ENCODE results near the gene BGN.

BGN gene

DNA sequence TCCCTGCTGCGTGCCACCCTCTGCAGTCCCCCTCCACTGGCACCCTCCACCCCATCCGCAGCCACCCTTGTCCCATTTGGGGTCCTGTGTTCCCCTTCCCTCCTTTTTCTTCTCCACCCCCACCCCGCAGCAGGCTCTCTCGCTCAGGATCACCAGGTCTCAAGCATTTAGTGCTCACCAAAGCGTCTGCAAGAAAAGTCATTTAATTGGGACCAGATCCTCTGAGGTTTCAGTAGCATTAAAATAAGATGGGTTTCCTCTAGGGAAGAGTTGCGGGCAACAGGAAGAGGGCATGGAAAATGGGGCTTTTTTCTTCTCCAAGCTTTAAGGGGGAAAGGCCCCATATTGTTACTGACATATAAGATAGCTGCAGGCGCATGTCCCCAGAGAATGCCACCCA lies 19.5 kb upstream of the BGN start:
- no peak overlapping the region for H3K4me3 ChIP-seq (ENCODE audit: low read depth in 1 of 2, low read length in 2 of 2)
- H3K27ac ChIP-seq (ENCODE audit: low read depth, low read length), result no peak overlapping the region
- H3K9me3 ChIP-seq (ENCODE audit: low read length), result no peaks in the 10 kb centered on the region
- peaks cover 0 to 25% of the 10 kb centered on the region in 2 donors for H3K27me3 ChIP-seq (ENCODE audit: control insufficient read depth in 1 of 2, insufficient read depth in 2 of 2, low read length in 2 of 2)
- H3K9ac ChIP-seq (ENCODE audit: low read length), result no peak overlapping the region
- no peaks in the 10 kb centered on the region for H3K4me1 ChIP-seq (ENCODE audit: insufficient read depth, low read length)
- no peaks in the 10 kb centered on the region for H3K36me3 ChIP-seq (ENCODE audit: insufficient read depth, low read length)

DNA sequence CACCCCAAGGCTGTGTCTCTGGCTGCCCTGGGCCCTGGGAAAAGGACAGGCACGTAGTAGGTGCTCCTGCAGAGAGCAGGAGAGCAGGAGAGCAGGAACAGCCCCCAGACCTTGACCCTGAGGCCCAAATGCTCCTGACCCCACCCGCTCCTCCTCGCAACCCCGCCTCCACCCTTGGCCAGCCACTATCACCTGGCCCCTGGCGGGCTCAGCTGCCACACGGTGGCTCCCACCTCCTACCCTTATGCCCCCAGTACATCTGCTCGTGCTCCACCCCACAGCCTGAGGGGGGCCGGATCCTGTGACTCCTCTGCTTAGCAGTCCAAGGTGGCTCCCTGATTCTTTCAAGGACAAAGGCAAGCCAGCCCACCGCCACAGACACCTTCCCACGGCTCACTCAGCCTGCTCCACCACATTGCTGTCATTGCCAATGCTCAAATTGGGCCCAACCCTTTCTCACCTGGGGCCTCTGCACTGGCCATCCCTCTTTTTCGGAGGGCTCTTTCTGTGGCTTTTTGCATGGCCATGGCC lies 19.0 kb upstream of the BGN start:
- peaks cover 0 to 29% of the 10 kb centered on the region in 2 donors for H3K27me3 ChIP-seq (ENCODE audit: control insufficient read depth in 1 of 2, insufficient read depth in 2 of 2, low read length in 2 of 2)
- H3K4me1 ChIP-seq (ENCODE audit: insufficient read depth, low read length), result no peaks in the 10 kb centered on the region
- no peak overlapping the region for H3K27ac ChIP-seq (ENCODE audit: low read depth, low read length)

DNA sequence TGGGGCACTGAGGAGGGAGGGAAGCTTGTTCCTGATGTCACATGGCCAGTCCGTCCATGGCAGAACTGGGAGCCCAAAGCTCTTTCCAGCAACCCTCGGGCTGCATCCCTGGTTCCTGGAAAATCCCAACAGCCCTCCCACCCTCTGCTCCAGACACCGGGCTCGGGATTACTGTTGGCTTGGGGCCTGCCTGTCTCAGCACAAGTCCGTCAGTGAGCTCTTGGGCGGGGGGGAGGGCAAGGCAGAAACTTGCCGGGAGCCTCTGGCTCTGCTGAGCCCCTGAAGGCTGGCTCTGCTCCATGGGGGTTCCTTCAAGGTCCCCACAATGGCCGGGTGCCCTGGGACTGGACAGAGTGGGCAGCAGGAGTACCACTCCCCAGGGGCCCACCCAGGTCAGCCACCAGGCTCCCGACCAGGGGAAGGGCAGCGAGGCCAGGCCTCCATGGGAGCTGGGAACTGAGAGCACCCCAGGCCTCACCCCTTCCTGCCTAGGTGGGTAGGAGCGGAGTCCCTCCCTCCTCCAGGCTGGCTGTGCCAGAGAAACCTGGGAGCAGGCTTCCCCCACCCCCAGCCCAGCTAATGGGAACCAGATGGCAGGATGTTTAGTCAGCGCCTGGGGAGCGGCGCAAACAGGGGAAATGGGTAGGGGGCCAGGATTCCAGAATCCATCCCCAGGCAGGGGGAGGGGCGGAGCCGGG lies 18.0 kb upstream of the BGN start:
- no peak overlapping the region for H3K27ac ChIP-seq (ENCODE audit: low read depth, low read length)
- H3K4me1 ChIP-seq (ENCODE audit: insufficient read depth, low read length), result no peaks in the 10 kb centered on the region
- peaks cover 0 to 30% of the 10 kb centered on the region in 2 donors for H3K27me3 ChIP-seq (ENCODE audit: control insufficient read depth in 1 of 2, insufficient read depth in 2 of 2, low read length in 2 of 2)
- no peaks in the 10 kb centered on the region for H3K9me3 ChIP-seq (ENCODE audit: low read length)
- no peak overlapping the region for H3K4me3 ChIP-seq (ENCODE audit: low read depth in 1 of 2, low read length in 2 of 2)
- no peak overlapping the region for H3K9ac ChIP-seq (ENCODE audit: low read length)
- H3K36me3 ChIP-seq (ENCODE audit: insufficient read depth, low read length), result no peaks in the 10 kb centered on the region

More for the DNA sequence above, 19.0 kb upstream of the BGN start:
- H3K4me3 ChIP-seq (ENCODE audit: low read depth in 1 of 2, low read length in 2 of 2), result no peak overlapping the region
- no peak overlapping the region for H3K9ac ChIP-seq (ENCODE audit: low read length)
- no peaks in the 10 kb centered on the region for H3K9me3 ChIP-seq (ENCODE audit: low read length)
- H3K36me3 ChIP-seq (ENCODE audit: insufficient read depth, low read length), result no peaks in the 10 kb centered on the region

DNA sequence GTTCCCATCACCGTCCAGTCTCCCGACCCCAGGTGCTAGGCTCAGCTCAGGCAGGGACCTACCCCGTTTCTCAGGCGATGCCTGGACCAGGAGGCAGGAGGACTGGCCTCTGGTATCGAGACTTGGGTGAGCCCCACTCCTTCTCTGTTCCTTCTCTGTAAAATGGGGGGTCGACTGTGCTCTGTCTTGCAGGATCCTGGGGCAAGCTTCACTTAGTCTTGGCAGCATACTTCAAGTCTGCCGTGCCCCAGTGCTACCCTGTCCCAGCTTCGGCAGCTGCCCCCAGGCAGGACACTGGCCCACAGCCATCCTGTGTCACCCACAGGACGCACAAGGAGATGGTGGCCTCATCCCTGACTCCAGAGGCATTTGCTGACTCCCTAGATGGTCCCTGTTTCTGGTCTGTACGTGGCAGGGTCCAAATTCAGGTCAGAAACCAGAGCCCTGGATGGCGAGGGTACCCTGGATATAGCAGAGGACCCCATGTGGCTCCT lies 17.4 kb upstream of the BGN start:
- Histone ChIP-seq H3K9ac (ENCODE audit: low read length) (no peak overlapping the region), H3K4me3 (ENCODE audit: low read depth in 1 of 2, low read length in 2 of 2) (no peak overlapping the region), H3K27me3 (ENCODE audit: control insufficient read depth in 1 of 2, insufficient read depth in 2 of 2, low read length in 2 of 2) (peaks cover 0 to 30% of the 10 kb centered on the region in 2 donors), H3K4me1 (ENCODE audit: insufficient read depth, low read length) (no peaks in the 10 kb centered on the region), H3K27ac (ENCODE audit: low read depth, low read length) (no peak overlapping the region), H3K36me3 (ENCODE audit: insufficient read depth, low read length) (no peaks in the 10 kb centered on the region), H3K9me3 (ENCODE audit: low read length) (no peaks in the 10 kb centered on the region)

DNA sequence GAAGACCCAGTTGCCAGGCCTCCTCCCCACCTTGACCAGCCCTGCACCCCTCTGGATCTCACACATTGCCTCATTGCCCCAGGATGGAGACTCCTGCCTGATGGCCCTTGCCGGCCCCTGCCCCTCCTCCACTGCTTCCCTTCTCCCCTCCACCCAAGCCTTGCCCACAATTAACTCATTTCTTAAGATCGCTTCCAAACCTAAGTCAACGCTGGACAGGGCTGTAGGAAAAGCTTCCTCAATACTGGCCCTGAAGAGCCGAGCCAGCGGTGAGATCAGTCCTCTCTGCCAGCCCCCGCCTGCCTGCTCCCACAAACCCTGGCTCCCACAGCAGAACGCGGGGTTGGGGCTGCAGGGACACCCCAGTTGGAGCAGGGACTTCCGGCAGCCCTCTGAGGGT lies 16.9 kb upstream of the BGN start:
- H3K27ac ChIP-seq (ENCODE audit: low read depth, low read length), result no peak overlapping the region
- H3K9me3 ChIP-seq (ENCODE audit: low read length), result no peaks in the 10 kb centered on the region
- no peak overlapping the region for H3K4me3 ChIP-seq (ENCODE audit: low read depth in 1 of 2, low read length in 2 of 2)
- no peaks in the 10 kb centered on the region for H3K36me3 ChIP-seq (ENCODE audit: insufficient read depth, low read length)
- no peak overlapping the region for H3K9ac ChIP-seq (ENCODE audit: low read length)
- peaks cover 0 to 30% of the 10 kb centered on the region in 2 donors for H3K27me3 ChIP-seq (ENCODE audit: control insufficient read depth in 1 of 2, insufficient read depth in 2 of 2, low read length in 2 of 2)
- no peaks in the 10 kb centered on the region for H3K4me1 ChIP-seq (ENCODE audit: insufficient read depth, low read length)

DNA sequence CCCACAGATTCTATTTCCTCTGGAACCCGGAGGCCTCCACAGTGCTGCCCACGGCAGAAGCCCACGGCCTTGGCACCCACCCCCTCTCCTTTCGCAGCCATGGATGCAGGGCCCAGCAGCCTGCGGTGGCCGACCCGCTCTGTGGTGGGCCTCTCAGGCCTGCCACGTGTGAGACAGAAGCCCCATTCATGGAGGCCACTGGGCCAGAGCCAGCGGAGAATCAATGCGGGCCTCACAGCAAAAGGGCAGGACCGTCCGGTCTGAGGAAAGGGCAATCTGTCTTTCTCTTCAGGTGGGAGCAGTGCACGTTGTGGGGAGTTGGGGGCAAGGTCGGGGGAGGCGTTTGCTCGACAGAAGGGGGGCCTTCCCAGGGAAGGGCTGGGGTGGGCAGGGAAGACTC lies 16.0 kb upstream of the BGN start:
- no peaks in the 10 kb centered on the region for H3K9me3 ChIP-seq (ENCODE audit: low read length)
- H3K9ac ChIP-seq (ENCODE audit: low read length), result no peak overlapping the region
- H3K4me1 ChIP-seq (ENCODE audit: insufficient read depth, low read length), result no peaks in the 10 kb centered on the region
- H3K36me3 ChIP-seq (ENCODE audit: insufficient read depth, low read length), result no peaks in the 10 kb centered on the region
- H3K4me3 ChIP-seq (ENCODE audit: low read depth in 1 of 2, low read length in 2 of 2), result no peak overlapping the region
- H3K27ac ChIP-seq (ENCODE audit: low read depth, low read length), result no peak overlapping the region
- peaks cover 0 to 28% of the 10 kb centered on the region in 2 donors for H3K27me3 ChIP-seq (ENCODE audit: control insufficient read depth in 1 of 2, insufficient read depth in 2 of 2, low read length in 2 of 2)

DNA sequence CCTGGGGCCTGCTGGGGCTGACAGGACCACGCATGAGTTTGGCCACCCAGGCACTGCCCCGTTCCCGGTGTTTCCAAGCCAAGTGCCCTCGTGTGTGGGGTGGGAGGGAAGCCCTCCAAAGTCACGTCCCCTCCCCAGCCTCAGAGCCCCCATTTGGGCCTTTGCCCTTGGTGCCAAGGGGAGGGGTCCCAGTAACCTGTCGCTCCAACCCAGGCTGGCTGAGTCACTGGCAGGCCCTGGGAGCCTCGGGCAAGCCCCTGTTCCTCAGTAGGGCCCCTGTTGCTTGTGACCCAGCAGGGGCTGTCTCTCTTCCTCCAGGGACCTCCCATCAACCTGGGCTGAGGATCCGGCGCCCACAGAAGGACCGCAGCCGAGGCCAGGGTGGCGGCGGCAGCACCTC lies 13.7 kb upstream of the BGN start:
- Histone ChIP-seq H3K9me3 (ENCODE audit: low read length) (no peaks in the 10 kb centered on the region), H3K4me3 (ENCODE audit: low read depth in 1 of 2, low read length in 2 of 2) (no peak overlapping the region), H3K4me1 (ENCODE audit: insufficient read depth, low read length) (no peaks in the 10 kb centered on the region), H3K27me3 (ENCODE audit: control insufficient read depth in 1 of 2, insufficient read depth in 2 of 2, low read length in 2 of 2) (peaks cover 0 to 21% of the 10 kb centered on the region in 2 donors), H3K36me3 (ENCODE audit: insufficient read depth, low read length) (no peaks in the 10 kb centered on the region), H3K27ac (ENCODE audit: low read depth, low read length) (no peak overlapping the region), H3K9ac (ENCODE audit: low read length) (no peak overlapping the region)

DNA sequence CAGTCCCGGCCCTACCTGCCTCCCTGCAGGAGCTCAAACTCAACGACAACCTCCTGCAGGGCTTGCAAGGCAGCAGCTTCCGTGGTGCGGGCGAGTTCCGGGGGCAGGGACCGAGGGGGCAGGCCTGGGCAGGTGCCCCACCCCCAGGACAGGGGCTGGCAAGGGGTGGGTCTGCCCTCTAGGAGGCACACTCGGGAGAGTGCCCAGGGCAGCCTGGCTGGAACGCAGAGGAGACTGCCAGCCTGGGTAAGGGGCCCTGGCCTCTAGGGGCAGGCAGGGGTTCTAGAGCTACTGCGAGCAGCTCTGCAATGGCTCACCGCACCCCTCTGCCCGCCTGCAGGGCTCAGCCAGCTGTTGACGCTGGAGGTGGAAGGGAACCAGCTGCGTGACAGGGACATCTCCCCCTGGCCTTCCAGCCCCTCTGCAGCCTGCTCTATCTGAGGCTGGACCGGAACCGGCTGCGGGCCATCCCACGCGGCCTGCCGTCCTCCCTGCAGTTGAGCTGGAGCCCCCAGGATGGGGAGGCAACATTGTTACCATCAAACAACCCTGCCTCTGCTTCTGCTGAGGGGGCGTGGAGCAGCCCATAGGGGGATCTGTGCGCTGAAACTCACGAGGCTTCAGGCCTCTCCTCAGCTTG lies 12.3 kb upstream of the BGN start:
- H3K4me1 ChIP-seq (ENCODE audit: insufficient read depth, low read length), result no peaks in the 10 kb centered on the region
- no peak overlapping the region for H3K9ac ChIP-seq (ENCODE audit: low read length)
- peaks cover 0 to 21% of the 10 kb centered on the region in 2 donors for H3K27me3 ChIP-seq (ENCODE audit: control insufficient read depth in 1 of 2, insufficient read depth in 2 of 2, low read length in 2 of 2)
- H3K4me3 ChIP-seq (ENCODE audit: low read depth in 1 of 2, low read length in 2 of 2), result no peak overlapping the region
- H3K27ac ChIP-seq (ENCODE audit: low read depth, low read length), result no peak overlapping the region
- no peaks in the 10 kb centered on the region for H3K36me3 ChIP-seq (ENCODE audit: insufficient read depth, low read length)
- H3K9me3 ChIP-seq (ENCODE audit: low read length), result no peaks in the 10 kb centered on the region

DNA sequence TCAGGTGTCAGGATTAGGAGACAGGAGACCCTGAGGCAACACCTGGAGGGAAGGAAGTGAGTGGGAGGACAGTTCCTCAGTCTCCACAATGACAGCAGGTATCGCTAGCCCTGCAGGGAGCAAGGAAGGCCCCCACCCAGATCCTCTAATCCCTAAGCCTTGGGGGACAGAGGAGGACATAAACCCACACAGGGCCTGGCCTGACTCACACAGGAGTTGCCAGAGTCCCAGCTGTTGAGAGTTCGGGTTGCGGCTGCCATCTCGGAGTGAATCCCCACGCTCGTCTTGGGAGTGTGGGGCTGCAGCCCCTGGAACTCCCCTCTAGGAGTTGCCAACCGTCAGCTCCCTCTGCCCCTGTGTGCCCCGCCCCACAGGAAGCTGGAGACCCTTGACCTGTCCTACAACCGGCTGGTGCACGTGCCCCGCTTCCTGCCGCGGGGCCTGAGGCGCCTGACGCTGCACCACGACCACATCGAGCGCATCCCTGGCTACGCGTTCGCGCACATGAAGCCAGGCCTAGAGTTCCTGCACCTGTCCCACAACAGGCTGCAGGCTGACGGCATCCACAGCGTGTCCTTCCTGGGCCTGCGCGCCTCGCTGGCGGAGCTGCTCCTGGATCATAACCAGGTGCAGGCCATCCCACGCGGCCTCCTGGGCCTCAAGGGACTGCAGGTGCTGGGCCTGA lies 9.2 kb upstream of the BGN start:
- Histone ChIP-seq H3K27me3 (ENCODE audit: control insufficient read depth in 1 of 2, insufficient read depth in 2 of 2, low read length in 2 of 2) (peaks cover 0 to 12% of the 10 kb centered on the region in 2 donors), H3K4me3 (ENCODE audit: low read depth in 1 of 2, low read length in 2 of 2) (no peak overlapping the region), H3K9me3 (ENCODE audit: low read length) (no peaks in the 10 kb centered on the region), H3K36me3 (ENCODE audit: insufficient read depth, low read length) (no peaks in the 10 kb centered on the region), H3K9ac (ENCODE audit: low read length) (no peak overlapping the region), H3K4me1 (ENCODE audit: insufficient read depth, low read length) (no peaks in the 10 kb centered on the region), H3K27ac (ENCODE audit: low read depth, low read length) (no peak overlapping the region)

DNA sequence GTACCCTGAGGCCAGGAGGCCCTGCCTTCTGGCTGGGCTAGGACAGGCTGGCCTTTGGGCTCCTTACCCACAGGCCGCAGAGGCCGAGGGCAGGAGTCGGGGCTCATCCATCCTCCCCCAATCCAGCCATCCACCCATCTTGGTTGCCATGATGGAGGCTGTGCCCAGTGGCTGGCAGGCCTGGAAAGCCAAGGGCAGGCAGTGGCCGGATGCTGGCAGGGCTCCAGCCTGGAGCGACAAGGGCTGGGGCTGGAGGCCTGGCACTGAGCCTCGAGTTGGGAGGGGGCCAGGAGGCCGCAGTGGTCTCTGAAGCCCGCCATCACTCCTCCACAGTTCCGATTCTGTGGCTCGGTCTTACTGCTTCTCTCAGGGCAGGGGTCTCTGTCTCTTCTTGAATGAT lies 8.6 kb upstream of the BGN start:
- Histone ChIP-seq H3K27me3 (ENCODE audit: control insufficient read depth in 1 of 2, insufficient read depth in 2 of 2, low read length in 2 of 2) (peaks cover 0 to 9% of the 10 kb centered on the region in 2 donors), H3K4me3 (ENCODE audit: low read depth in 1 of 2, low read length in 2 of 2) (no peak overlapping the region), H3K9ac (ENCODE audit: low read length) (no peak overlapping the region), H3K36me3 (ENCODE audit: insufficient read depth, low read length) (no peaks in the 10 kb centered on the region), H3K4me1 (ENCODE audit: insufficient read depth, low read length) (no peaks in the 10 kb centered on the region), H3K27ac (ENCODE audit: low read depth, low read length) (no peak overlapping the region), H3K9me3 (ENCODE audit: low read length) (no peaks in the 10 kb centered on the region)

DNA sequence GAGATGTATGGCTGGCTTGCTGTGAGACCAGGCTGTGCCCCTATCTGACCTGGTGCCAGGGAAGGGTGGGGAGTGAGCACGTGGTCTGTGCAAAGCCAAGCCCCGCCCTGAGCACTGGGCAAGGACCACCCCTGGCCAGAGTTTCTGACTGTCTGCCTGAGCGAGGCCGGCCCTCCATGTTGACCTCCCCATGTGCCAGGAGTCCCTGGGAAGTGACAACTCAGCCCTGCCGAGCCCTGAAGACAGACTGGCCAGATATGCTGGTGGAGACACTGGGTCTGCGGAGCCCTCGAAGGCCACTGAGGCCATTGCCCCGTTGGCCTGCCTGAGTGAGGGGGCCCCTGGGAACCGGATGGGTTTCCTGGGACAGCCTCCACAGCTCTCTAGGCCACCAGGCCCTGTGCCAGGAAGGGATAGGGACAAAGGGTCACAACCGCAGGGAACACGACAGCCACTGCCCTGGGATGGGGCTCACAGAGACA lies 7.1 kb upstream of the BGN start:
- no peak overlapping the region for H3K9ac ChIP-seq (ENCODE audit: low read length)
- no peaks in the 10 kb centered on the region for H3K9me3 ChIP-seq (ENCODE audit: low read length)
- H3K4me3 ChIP-seq (ENCODE audit: low read depth in 1 of 2, low read length in 2 of 2), result no peak overlapping the region
- H3K4me1 ChIP-seq (ENCODE audit: insufficient read depth, low read length), result no peaks in the 10 kb centered on the region
- H3K27ac ChIP-seq (ENCODE audit: low read depth, low read length), result no peak overlapping the region
- H3K36me3 ChIP-seq (ENCODE audit: insufficient read depth, low read length), result no peaks in the 10 kb centered on the region
- H3K27me3 ChIP-seq (ENCODE audit: control insufficient read depth in 1 of 2, insufficient read depth in 2 of 2, low read length in 2 of 2), result peaks cover 0 to 9% of the 10 kb centered on the region in 2 donors
